ENCODE measurements around the gene ME3. TPM values are rescaled to one million over a fixed set of nuclear protein-coding genes. Genes with fewer than 3 reads are reported as not detected.

The ME3 gene
- total RNA-seq, 2 experiments from 2014 or later, result not detected

DNA sequence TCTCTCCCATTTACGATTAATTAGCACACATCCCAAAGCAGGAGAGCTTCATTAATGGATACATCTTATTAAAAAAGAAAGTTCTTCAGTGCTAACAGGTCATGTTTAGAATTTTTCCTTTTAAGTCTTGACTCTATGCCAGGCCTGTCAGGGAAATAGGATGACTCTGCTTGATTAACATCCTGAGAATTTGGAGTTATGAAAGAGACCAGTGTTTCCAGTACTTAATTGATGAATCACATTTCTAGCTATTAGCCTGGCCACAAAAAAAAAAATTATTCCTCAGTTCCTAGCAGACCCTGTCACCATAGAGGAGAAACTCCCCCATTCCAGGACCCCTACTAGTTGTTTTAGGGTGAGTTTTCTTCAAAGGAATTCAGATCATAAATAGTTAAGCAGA lies 23.6 kb upstream of the ME3 start:
- ChIA-PET CTCF (ENCODE audit: unreplicated experiment) (no interaction called here), POLR2A (no interaction called here)
- Histone ChIP-seq H3K36me3 (ENCODE audit: insufficient read depth, low read length) (no peaks in the 10 kb centered on the region), H2AFZ (ENCODE audit: low read length) (no peak overlapping the region), H3K4me2 (ENCODE audit: low read length) (no peak overlapping the region), H3K9me2 (ENCODE audit: insufficient read depth, low read length) (no peaks in the 10 kb centered on the region), H4K20me1 (ENCODE audit: insufficient read depth, low read length) (no peaks in the 10 kb centered on the region), H3K4me1 (ENCODE audit: insufficient read depth, low read length, poor library complexity, severe bottlenecking) (no peaks in the 10 kb centered on the region), H3K9me3 (ENCODE audit: low read length) (no peaks in the 10 kb centered on the region), H3K27ac (ENCODE audit: low read depth, low read length, poor library complexity, severe bottlenecking) (no peak overlapping the region), H3K79me2 (ENCODE audit: insufficient read depth, low read depth, low read length) (no peaks in the 10 kb centered on the region), H3K4me3 (ENCODE audit: low read depth, low read length, poor library complexity, severe bottlenecking) (no peak overlapping the region)
- no peak for TF ChIP-seq EZH2phosphoT487 (IDR thresholded peaks at IDR 0.05; ENCODE audit: borderline replicate concordance, low read depth, low read length)
- TF ChIP-seq, protein P1, sequence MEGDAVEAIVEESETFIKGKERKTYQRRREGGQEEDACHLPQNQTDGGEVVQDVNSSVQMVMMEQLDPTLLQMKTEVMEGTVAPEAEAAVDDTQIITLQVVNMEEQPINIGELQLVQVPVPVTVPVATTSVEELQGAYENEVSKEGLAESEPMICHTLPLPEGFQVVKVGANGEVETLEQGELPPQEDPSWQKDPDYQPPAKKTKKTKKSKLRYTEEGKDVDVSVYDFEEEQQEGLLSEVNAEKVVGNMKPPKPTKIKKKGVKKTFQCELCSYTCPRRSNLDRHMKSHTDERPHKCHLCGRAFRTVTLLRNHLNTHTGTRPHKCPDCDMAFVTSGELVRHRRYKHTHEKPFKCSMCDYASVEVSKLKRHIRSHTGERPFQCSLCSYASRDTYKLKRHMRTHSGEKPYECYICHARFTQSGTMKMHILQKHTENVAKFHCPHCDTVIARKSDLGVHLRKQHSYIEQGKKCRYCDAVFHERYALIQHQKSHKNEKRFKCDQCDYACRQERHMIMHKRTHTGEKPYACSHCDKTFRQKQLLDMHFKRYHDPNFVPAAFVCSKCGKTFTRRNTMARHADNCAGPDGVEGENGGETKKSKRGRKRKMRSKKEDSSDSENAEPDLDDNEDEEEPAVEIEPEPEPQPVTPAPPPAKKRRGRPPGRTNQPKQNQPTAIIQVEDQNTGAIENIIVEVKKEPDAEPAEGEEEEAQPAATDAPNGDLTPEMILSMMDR (conservative IDR thresholded peaks at IDR 0.05; ENCODE audit: low read length), result no peak
- DNase-seq (ENCODE audit: low spot score), result no peak
- intact Hi-C loops (cut with micrococcal nuclease; ENCODE audit: unreplicated experiment), result no loop called here
- BruUV-seq (replicated peaks), result no TSS peak

DNA sequence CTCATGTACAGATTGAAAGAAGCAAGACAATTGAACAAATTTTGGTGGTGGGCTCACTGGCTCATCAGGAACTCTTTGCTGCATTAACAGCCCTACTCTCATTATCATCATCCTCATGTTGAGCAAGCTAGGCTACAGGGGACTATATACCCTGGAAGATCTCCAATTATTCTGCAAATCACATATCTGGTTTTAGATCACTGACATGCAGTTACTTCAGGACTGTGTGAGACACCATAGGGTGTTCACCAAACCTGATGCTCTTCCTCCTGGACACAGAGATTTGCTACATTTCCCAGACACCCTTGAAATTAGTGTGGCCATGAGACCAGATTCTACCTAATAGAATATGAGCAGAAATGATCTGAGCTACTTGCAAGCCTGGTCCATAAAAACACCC lies 23.0 kb upstream of the ME3 start:
- ChIA-PET POLR2A (interaction anchor here (0.6 kb wide), 1 partner anchor 66 kb away, joined by 3 read pairs; no protein-coding TSS in a partner anchor), CTCF (ENCODE audit: unreplicated experiment) (no interaction called here)
- Histone ChIP-seq H4K20me1 (ENCODE audit: insufficient read depth, low read length) (no peaks in the 10 kb centered on the region), H3K9me2 (ENCODE audit: insufficient read depth, low read length) (no peaks in the 10 kb centered on the region), H3K79me2 (ENCODE audit: insufficient read depth, low read depth, low read length) (no peaks in the 10 kb centered on the region), H3K4me3 (ENCODE audit: low read depth, low read length, poor library complexity, severe bottlenecking) (no peak overlapping the region), H3K9me3 (ENCODE audit: low read length) (no peaks in the 10 kb centered on the region), H3K4me1 (ENCODE audit: insufficient read depth, low read length, poor library complexity, severe bottlenecking) (no peaks in the 10 kb centered on the region), H2AFZ (ENCODE audit: low read length) (no peak overlapping the region), H3K4me2 (ENCODE audit: low read length) (no peak overlapping the region), H3K36me3 (ENCODE audit: insufficient read depth, low read length) (no peaks in the 10 kb centered on the region), H3K27ac (ENCODE audit: low read depth, low read length, poor library complexity, severe bottlenecking) (no peak overlapping the region)
- TF ChIP-seq, protein P1 (conservative IDR thresholded peaks at IDR 0.05; ENCODE audit: low read length), result no peak
- no peak for TF ChIP-seq EZH2phosphoT487 (IDR thresholded peaks at IDR 0.05; ENCODE audit: borderline replicate concordance, low read depth, low read length)
- no peak for DNase-seq (ENCODE audit: low spot score)
- no TSS peak for BruUV-seq (replicated peaks)
- intact Hi-C loops (cut with micrococcal nuclease; ENCODE audit: unreplicated experiment), result no loop called here

DNA sequence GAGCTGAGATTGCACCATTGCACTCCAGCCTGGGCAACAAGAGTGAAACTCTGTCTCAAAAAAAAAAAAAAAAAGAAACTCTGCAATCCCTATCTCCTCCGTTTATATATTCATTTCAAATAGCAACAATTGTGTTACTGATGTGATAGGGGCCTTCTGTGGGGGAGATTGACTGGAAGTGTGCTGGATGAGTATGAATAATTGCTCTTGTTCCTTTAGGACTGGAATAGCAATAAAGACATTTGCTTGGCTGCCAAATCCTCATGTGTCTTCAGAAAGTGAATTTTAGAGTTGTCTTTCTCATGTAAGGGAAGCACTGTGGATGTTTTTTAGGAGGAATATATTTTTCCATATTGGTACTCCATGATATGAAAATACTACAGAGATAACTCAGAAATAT lies 21.1 kb upstream of the ME3 start:
- Histone ChIP-seq H4K20me1 (ENCODE audit: insufficient read depth, low read length) (no peaks in the 10 kb centered on the region), H3K36me3 (ENCODE audit: insufficient read depth, low read length) (no peaks in the 10 kb centered on the region), H2AFZ (ENCODE audit: low read length) (no peak overlapping the region), H3K4me1 (ENCODE audit: insufficient read depth, low read length, poor library complexity, severe bottlenecking) (no peaks in the 10 kb centered on the region), H3K9me3 (ENCODE audit: low read length) (no peaks in the 10 kb centered on the region), H3K79me2 (ENCODE audit: insufficient read depth, low read depth, low read length) (no peaks in the 10 kb centered on the region), H3K4me3 (ENCODE audit: low read depth, low read length, poor library complexity, severe bottlenecking) (no peak overlapping the region), H3K9me2 (ENCODE audit: insufficient read depth, low read length) (no peaks in the 10 kb centered on the region), H3K4me2 (ENCODE audit: low read length) (no peak overlapping the region), H3K27ac (ENCODE audit: low read depth, low read length, poor library complexity, severe bottlenecking) (no peak overlapping the region)
- no peak for TF ChIP-seq EZH2phosphoT487 (IDR thresholded peaks at IDR 0.05; ENCODE audit: borderline replicate concordance, low read depth, low read length)
- CTCF ChIA-PET (ENCODE audit: unreplicated experiment), result no interaction called here
- POLR2A ChIA-PET, result interaction anchor here (0.7 to 1.2 kb wide), 2 partner anchors 12 to 1729 kb away, joined by 3 to 6 read pairs; no protein-coding TSS in a partner anchor
- intact Hi-C loops (cut with micrococcal nuclease; ENCODE audit: unreplicated experiment), result no loop called here
- no TSS peak for BruUV-seq (replicated peaks)
- no peak for DNase-seq (ENCODE audit: low spot score)
